Fibroblast of mammary gland (primary cell): Measurements from ENCODE around the gene POU2AF3.

Source experiments
- DNase-seq: peaks from one replicate; pipeline ENCODE4 v3.0.0-alpha.2; 2010; ENCODE audit warnings: low read depth
- H3K4me3 ChIP-seq: 2 replicates; pipeline ENCODE4 v1.5.1; 2011; ENCODE audit warnings: low read depth, mild to moderate bottlenecking, low read length, moderate library complexity; ENCODE audit not compliant: control insufficient read depth
- TF ChIP-seq, protein P1 (sequence below): conservative IDR thresholded peaks from 2 replicates; pipeline ENCODE4 v1.5.1; 2011; ENCODE audit warnings: low read depth, low read length, inconsistent platforms; ENCODE audit not compliant: control insufficient read depth, insufficient read depth

The POU2AF3 gene

DNA sequence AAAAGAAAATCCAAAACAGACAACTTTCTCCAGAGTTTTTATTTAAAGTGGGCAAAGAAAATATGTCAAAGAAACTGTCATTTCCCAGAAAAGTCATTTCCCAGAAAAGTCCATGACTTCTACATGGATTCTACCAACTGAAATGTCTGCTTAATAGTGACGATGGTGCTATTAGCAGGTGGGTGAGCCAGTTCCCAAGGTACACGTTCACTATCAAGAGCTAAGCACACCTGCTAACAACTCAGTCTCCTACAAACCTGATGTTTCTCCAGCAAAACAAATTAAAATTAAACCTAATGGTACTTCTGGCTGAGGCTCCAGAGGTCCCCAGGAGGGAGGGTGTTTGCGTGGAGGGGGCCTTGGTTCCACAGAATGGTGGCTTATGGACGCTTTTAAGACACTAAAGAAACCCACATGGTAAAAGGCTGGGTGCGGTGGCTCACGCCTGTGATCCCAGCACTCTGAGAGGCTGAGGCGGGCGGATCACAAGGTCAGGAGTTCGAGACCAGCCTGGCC is 53.9 kb downstream of the POU2AF3 start:
- H3K4me3 ChIP-seq, result no peak overlapping the region
- TF ChIP-seq, protein P1, sequence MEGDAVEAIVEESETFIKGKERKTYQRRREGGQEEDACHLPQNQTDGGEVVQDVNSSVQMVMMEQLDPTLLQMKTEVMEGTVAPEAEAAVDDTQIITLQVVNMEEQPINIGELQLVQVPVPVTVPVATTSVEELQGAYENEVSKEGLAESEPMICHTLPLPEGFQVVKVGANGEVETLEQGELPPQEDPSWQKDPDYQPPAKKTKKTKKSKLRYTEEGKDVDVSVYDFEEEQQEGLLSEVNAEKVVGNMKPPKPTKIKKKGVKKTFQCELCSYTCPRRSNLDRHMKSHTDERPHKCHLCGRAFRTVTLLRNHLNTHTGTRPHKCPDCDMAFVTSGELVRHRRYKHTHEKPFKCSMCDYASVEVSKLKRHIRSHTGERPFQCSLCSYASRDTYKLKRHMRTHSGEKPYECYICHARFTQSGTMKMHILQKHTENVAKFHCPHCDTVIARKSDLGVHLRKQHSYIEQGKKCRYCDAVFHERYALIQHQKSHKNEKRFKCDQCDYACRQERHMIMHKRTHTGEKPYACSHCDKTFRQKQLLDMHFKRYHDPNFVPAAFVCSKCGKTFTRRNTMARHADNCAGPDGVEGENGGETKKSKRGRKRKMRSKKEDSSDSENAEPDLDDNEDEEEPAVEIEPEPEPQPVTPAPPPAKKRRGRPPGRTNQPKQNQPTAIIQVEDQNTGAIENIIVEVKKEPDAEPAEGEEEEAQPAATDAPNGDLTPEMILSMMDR, result no peak

DNA sequence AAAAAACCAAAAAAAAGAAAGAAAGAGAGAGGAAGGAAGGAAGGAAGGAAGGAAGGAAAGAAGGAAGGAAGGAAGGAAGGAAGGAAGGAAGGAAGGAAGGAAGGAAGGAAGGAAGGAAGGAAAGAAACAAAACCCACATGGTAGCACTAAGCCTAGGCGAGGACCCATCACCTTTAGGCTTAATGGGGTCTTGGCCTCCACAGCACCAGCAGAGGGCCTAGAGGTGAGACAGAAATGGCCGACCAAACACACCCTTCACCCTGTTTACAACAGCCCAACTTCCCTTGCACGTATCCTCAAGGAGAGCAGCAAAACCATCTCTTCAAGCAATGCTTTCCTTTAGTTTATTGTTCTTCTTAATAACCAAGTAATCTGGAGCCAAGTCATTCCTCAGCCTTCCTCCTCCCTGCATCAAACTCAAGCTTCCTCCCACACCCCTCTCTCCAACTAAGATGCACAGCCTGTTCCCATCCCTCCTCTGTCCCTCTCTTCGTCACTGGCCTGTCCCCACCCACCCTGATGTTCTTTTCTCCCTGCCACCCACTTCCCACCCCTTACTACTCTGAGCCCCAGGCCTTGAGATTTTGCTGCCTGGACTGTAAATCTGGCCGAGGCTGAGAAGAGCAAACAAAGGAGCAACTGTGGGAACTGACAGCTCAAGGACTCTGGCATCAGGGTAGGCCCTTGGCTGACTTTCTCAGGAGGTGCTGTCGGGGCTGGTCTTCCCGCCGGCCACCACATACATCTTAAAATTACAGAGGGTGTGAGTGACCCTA is 54.8 kb downstream of the POU2AF3 start:
- no peak for DNase-seq
- TF ChIP-seq, protein P1, result no peak
- H3K4me3 ChIP-seq, result no peak overlapping the region

More for the DNA sequence above, 53.9 kb downstream of the POU2AF3 start:
- no peak for DNase-seq

DNA sequence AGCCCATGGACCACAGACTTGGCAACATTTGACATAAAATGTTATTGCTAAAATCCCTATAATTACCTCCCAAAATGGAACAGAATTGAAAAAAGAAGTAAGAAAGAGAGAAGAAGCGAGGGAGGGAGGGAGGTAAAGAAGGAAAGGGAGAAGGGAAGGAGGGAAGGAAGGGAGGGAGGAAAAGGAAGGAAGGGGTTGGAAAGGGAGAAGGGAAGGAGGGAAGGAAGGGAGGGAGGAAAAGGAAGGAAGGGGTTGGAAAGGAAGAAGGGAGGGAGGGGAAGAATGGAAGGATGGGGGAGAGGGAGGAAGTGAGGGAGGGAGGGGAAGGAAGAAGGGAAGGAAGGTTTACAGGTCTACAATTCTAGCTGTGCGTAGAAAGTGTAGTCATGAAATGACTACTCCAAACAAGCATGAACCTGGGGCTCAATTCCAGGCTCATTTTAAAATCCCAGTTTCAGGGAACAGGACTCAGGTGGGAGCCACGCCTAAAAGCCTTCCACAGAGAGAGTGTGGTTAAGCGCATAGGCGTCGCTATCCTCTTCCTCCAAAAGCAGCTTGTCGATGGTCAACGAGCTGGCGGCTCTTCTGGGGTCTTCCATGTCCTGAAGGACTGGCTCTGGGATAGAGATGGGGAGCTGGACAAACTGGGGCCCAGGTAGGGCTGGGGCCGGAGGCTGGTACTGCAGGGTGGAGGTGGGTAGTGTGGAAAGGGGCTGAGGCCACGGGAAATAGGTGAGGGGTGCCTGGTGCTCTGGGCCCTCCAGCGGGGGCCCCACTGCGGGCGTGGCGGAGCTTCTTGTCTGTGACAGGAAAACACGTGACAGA is 55.6 kb downstream of the POU2AF3 start:
- no peak overlapping the region for H3K4me3 ChIP-seq
- DNase-seq, result no peak
- TF ChIP-seq, protein P1, result no peak

DNA sequence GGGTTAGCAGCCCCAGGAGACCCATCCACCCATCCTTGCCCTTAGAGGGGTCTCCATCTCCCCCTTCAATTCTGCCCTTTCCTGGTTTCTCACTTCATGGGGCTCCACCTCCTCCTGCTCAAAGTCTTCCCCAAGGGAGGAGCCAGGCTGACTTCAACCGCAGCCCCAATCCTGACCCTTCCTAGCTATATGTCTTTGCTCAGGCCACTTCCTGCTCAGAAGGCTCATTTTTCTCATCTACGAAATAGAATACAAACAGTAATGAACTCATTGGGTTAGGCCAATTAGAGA is 56.2 kb downstream of the POU2AF3 start:
- TF ChIP-seq, protein P1, result no peak
- no peak for DNase-seq

DNA sequence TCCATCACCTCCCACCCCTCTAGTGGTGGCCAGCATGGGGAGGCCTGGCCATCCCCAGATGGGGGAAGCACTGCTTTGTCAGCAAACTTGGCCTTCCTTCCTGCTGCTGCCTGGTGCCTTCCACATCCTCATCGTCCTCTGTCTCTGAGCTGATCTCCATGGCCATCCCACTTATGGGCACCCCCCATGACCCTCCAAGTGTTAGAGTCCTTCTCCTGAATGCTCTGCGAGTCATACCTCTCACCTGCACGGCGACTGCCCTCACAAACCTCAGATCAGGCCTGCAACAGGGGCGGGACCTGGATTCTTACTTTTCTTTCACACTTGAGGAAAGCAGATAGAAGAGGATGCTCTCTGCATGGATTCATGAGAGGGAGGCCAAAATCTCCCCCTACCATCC is 56.8 kb downstream of the POU2AF3 start:
- no peak for DNase-seq
- no peak overlapping the region for H3K4me3 ChIP-seq
- TF ChIP-seq, protein P1, result no peak

More for the DNA sequence above, 56.2 kb downstream of the POU2AF3 start:
- H3K4me3 ChIP-seq, result no peak overlapping the region

DNA sequence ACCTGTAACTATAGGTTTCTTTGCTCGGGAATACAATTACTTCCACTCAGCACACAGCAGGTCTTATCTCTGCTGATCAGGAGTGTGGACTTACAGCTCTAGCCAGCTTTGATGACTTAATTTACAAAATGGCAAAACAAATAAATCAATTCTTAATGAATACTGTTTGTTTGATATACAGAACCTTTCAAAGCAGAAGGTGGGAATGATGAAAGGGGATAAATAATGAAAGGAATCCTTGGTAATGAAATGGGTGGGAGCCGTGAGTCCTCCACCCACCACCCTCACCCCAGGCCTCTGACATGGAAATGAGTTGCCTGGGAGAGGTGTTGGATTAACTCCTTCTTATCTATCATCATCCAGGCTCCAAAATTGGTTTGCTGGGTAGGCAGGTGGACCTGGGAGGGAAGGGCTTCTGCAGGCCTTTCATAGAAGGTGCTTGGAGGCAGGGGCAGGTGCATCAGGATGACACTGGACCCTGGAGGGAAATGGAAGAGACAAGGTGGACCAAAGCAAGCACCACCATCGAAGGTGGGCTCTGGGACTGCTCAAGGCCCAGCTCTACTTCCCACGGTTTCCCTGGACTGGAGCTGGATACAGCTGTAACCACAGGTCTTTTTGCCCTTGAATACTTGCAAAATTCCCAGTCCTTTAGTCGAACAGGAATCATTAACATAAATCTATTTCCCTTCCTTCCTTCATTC is 57.8 kb downstream of the POU2AF3 start:
- no peak for DNase-seq
- TF ChIP-seq, protein P1, result no peak
- H3K4me3 ChIP-seq, result no peak overlapping the region
